Nephron progenitor cell (in vitro differentiated cells): ENCODE data around the gene C6orf89.
A peak's percentile ranks its signal among the peaks of the same experiment; 100 is the strongest.

Experiments used
- DNase-seq: peaks from one replicate; pipeline ENCODE4 v3.0.0; 2021
- H3K27ac Mint-ChIP-seq: 2 replicates; pipeline ENCODE4 v1.8.0; 2021; ENCODE audit warnings: mild to moderate bottlenecking, moderate library complexity, mixed read lengths
- H3K27me3 Mint-ChIP-seq: 2 replicates; pipeline ENCODE4 v1.8.0; 2021; ENCODE audit warnings: mild to moderate bottlenecking, low read depth, mixed read lengths; ENCODE audit not compliant: poor library complexity
- H3K36me3 Mint-ChIP-seq: 2 replicates; pipeline ENCODE4 v1.8.0; 2021; ENCODE audit warnings: low read depth, mixed read lengths
- H3K4me1 Mint-ChIP-seq: 2 replicates; pipeline ENCODE4 v1.8.0; 2021; ENCODE audit warnings: mixed read lengths
- H3K4me3 Mint-ChIP-seq: 2 replicates; pipeline ENCODE4 v1.8.0; 2021; ENCODE audit warnings: mild to moderate bottlenecking, moderate library complexity, mixed read lengths
- H3K9me3 Mint-ChIP-seq: 2 replicates; pipeline ENCODE4 v1.8.0; 2021; ENCODE audit warnings: mild to moderate bottlenecking, moderate library complexity, mixed read lengths
- TF ChIP-seq, protein P1 (sequence below): fragments of 200-600 bp; sonication (generic); IDR thresholded peaks from 2 replicates; pipeline ENCODE4 v1.5.0; 2021; ENCODE audit warnings: antibody characterized with exemption

The C6orf89 gene

DNA sequence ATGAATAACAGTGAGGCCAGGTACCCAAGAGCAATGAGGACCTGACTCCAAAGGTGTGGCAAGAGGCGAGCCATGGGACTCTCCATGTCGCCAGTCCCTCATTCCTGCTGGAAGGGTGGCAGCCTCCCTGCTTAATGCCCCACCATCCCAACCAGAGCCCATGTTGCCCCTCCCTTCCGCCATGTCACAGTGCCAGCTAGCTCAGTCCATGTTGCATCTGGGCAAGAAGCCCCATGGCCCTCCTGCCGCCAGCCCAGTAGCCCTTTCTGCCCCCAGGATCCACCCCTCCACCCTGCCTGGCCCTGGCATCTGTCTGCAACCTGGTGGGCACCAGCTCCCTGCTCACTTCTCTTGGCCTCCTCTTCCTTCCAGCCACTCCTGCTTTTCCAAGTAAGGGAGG lies 40.5 kb upstream of the C6orf89 start:
- DNase-seq, result no peak
- no peaks in the 10 kb centered on the region for H3K9me3 Mint-ChIP-seq
- H3K4me3 Mint-ChIP-seq, result no peak overlapping the region
- H3K27me3 Mint-ChIP-seq, result peaks cover 57% of the 10 kb centered on the region
- TF ChIP-seq, protein P1, sequence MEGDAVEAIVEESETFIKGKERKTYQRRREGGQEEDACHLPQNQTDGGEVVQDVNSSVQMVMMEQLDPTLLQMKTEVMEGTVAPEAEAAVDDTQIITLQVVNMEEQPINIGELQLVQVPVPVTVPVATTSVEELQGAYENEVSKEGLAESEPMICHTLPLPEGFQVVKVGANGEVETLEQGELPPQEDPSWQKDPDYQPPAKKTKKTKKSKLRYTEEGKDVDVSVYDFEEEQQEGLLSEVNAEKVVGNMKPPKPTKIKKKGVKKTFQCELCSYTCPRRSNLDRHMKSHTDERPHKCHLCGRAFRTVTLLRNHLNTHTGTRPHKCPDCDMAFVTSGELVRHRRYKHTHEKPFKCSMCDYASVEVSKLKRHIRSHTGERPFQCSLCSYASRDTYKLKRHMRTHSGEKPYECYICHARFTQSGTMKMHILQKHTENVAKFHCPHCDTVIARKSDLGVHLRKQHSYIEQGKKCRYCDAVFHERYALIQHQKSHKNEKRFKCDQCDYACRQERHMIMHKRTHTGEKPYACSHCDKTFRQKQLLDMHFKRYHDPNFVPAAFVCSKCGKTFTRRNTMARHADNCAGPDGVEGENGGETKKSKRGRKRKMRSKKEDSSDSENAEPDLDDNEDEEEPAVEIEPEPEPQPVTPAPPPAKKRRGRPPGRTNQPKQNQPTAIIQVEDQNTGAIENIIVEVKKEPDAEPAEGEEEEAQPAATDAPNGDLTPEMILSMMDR, result no peak
- no peak overlapping the region for H3K27ac Mint-ChIP-seq
- H3K4me1 Mint-ChIP-seq, result peaks cover 70% of the 10 kb centered on the region
- no peaks in the 10 kb centered on the region for H3K36me3 Mint-ChIP-seq

DNA sequence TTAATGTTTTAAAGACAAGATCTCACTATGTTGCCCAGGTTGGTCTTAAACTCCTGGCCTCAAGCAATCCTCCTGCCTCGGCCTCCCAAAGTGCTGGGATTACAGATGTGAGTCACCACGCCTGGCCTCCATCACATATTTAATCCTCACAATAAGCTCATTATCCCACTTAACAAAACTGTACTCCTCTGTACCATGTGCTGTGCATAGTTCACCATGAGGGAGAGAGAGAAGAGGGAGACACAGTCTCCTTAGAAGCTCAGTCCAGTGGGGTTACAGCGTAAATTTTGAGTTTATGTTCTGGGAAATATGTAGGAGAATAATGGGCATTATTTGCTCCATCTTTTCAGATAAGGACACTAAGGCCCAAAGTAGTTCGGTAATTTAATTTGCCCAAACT lies 38.6 kb upstream of the C6orf89 start:
- H3K27ac Mint-ChIP-seq, result no peak overlapping the region

DNA sequence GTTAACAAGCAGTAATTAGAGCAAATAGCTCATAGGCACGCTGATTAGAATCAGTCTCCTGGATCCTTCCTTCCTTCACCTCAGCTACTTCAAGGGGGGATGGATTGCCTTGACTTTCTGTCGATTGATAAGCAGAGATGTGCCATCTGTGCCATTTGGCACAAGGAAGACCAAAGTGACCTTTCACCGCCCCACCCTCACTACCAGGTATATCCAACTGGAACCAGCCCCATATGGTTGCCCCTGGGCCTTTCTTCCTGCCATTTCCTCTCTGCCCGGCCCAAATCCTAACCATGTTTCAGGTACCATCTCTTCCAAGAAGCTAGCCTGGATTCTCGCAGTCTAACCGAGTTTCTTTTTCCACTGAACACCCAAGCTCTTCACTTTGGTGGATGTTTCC lies 37.8 kb upstream of the C6orf89 start:
- H3K4me1 Mint-ChIP-seq, result peaks cover 65% of the 10 kb centered on the region
- H3K36me3 Mint-ChIP-seq, result peaks cover 1% of the 10 kb centered on the region
- no peaks in the 10 kb centered on the region for H3K9me3 Mint-ChIP-seq
- TF ChIP-seq, protein P1, result no peak
- no peak for DNase-seq
- H3K27me3 Mint-ChIP-seq, result peaks cover 31% of the 10 kb centered on the region
- H3K27ac Mint-ChIP-seq, result no peak overlapping the region
- H3K4me3 Mint-ChIP-seq, result peak overlapping the region; percentile 78

More for the DNA sequence above, 38.6 kb upstream of the C6orf89 start:
- H3K36me3 Mint-ChIP-seq, result no peaks in the 10 kb centered on the region
- TF ChIP-seq, protein P1, result no peak
- H3K9me3 Mint-ChIP-seq, result no peaks in the 10 kb centered on the region
- no peak for DNase-seq
- no peak overlapping the region for H3K4me3 Mint-ChIP-seq
- H3K27me3 Mint-ChIP-seq, result peaks cover 39% of the 10 kb centered on the region
- H3K4me1 Mint-ChIP-seq, result peaks cover 70% of the 10 kb centered on the region

DNA sequence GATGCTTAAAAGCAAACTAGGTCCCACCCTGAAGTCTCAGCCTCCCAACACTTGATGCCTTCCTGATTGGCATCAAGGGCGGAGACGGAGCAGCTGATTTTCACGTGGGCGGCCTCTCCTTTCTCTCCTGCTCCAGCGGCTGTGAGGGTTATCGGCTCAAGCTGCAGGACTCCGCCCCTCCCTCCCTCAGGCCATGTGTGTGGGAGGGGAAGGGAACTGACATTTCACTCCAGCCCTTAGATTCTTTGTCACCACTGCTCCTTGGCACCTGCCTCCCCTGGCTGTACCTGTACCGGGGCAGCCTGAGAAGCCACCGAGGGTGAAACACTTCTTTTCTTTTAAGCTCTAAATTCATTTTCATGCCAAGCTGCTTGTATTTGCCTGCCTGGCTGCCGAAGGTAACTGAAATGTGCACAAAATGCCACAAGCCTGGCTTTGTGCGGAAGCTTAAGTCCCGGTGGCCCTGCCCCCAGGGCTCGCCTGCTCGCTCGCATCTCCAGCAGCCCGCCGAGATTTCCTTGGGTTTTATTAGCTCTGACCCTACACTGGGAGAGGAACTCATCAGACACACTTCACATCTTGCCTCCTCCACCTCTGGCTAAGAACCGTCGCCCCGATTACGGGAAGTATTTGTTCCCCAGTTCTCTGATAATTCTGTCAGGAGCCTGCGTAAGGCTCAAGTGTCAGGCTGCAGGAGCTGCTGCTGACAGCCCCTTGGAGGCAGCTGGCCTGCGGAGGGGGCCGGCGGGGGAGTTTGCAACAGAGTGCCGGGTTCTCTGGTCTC lies 36.9 kb upstream of the C6orf89 start:
- Mint-ChIP-seq H3K4me3 (peak overlapping the region; percentile 78), H3K4me1 (peaks cover 58% of the 10 kb centered on the region), H3K9me3 (no peaks in the 10 kb centered on the region), H3K27ac (peak overlapping the region; percentile 57), H3K27me3 (peaks cover 30% of the 10 kb centered on the region), H3K36me3 (peaks cover 4% of the 10 kb centered on the region)
- TF ChIP-seq, protein P1, result no peak
- DNase-seq, result peak; percentile 74

DNA sequence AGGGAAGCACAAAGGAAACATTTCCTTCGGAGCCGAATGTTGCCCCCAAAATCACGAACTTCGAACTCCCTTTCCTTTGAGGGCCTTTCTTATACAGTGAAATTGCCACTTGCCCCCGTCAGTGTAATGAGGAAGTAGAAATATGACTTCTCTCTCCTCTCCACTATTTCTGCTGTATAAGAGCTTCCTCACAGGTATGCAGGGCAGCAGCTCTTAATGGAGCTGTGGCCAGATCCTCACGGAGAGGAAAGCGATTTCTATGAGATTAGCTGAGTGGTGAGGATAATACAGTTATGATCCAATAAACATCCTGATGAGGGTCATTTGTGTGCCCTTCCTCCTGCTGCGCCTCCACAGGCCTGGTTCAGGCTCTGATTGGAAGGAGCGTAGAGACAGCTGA lies 35.7 kb upstream of the C6orf89 start:
- Mint-ChIP-seq H3K9me3 (no peaks in the 10 kb centered on the region), H3K4me1 (peaks cover 48% of the 10 kb centered on the region), H3K36me3 (peaks cover 11% of the 10 kb centered on the region), H3K27ac (no peak overlapping the region), H3K27me3 (peaks cover 23% of the 10 kb centered on the region), H3K4me3 (no peak overlapping the region)
- no peak for DNase-seq
- TF ChIP-seq, protein P1, result no peak

DNA sequence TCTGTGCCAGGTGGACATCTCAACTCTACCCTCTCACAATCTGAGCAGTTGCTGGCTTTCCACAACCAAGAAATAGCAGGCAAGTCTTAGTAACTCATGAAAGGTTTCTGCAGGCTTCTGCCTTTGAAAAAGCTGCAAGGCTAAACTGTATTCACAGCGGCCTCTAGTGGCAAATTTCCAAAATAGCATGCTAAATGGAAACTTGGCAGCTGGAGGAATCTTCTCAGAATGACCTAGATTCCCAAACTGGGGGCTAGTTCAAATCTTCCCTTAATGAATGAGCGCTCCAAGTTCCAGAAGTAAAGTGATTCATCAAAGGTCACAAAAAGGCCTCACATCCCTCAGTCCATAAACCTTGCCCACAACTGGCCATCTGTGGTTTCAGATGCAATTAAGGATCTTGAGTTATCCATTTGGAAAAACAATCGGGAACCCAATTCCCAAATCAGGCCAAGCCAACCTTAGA lies 34.6 kb upstream of the C6orf89 start:
- H3K36me3 Mint-ChIP-seq, result peaks cover 13% of the 10 kb centered on the region
- peak overlapping the region; percentile 41 for H3K4me3 Mint-ChIP-seq
- TF ChIP-seq, protein P1, result peak; percentile 80
- peak; percentile 43 for DNase-seq
- H3K27me3 Mint-ChIP-seq, result peaks cover 15% of the 10 kb centered on the region
- peaks cover 39% of the 10 kb centered on the region for H3K4me1 Mint-ChIP-seq
- no peak overlapping the region for H3K27ac Mint-ChIP-seq
- H3K9me3 Mint-ChIP-seq, result no peaks in the 10 kb centered on the region
